MV-4-11 (cell line): ENCODE results near the gene ZMYND8.
"Not testable (repeated sequence)": the region's sequence is repeated elsewhere in the genome, so short reads cannot be mapped to it uniquely, and the experiment has no call there.

Experiments used
- DNase-seq: peaks from one replicate; lab custom pipeline; 2025; lab: John Stamatoyannopoulos, UW

ZMYND8 gene

DNA sequence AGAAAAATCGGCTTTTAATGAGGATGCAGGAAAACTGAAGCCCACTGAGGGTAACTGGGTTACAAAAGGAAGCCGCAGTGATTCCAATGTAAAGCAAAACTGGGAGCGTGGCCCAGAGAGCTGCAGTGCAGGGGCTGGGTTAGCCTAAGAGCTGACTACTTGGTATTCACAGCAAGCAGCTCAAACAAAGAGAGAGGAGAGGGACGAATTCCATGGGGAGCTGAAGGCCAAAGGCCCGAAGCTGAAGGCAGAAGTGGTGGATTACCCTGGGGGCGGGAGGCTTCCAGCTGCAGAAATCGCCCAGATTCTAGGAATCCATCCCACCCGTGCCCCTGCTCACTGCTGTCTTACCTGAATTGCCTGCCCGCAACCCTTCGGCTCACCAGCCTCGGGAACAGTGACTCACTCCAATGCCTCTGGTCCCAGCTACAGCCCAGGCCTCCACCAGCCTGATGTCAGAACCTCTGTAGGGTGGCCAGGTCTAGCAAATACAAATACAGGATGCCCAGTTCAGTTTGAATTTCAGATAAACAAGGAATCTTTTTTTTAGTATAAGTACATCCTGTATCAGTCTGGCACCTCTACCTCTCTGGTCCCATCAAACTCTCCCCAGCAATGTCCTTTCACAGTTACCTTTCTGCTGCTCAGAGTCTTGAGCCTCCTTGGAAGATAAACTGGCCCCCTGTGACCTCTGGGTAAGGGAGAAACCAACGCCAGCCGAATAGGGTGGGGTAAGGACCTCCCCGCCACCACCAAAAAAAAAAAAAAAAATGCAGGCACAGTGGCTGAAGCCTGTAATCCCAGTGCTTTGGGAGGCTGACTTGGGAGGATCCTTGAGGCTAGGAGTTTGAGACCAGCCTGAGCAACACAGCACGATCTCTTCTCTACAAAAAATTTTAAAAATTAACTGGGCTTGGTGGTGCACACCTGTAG, 14.6 kb upstream of the ZMYND8 start:
- DNase-seq: no peak

DNA sequence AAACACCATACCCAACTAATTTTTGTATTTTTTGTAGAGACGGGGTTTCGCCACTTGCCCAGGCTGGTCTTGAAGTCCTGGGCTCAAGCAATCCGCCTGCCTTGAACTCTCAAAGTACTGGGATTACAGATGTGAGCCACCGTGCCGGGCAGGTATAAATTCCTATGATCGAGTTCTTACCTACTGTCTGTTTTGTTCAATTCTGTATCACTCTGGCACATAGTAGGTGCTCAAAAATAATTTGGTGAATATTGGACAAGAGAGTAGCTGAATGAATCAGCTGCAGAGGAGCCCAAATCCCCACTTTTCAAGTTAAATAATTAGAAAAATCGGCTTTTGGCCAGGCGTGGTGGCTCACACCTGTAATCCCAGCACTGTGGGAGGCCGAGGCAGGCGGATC, 13.7 kb upstream of the ZMYND8 start:
- DNase-seq: no peak

DNA sequence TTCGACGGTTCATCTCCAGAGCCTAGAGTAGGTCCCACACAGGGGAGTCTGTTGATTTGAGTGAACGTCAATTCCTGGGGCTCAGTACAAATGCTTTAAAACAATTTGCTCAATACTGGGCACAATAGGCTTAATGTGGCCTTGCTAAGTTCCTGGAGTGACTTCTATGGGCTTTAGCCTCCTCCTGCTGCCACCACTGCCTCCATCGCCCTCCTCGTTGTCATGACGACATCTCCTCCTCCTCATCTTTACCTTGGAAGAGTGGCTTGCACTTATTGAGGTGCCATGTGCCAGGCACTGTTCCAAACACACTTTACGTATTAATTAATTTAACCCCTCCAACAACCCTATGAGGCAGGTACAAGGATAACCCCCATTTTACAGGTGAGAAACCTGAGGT, 11.8 kb upstream of the ZMYND8 start:
- no peak for DNase-seq

DNA sequence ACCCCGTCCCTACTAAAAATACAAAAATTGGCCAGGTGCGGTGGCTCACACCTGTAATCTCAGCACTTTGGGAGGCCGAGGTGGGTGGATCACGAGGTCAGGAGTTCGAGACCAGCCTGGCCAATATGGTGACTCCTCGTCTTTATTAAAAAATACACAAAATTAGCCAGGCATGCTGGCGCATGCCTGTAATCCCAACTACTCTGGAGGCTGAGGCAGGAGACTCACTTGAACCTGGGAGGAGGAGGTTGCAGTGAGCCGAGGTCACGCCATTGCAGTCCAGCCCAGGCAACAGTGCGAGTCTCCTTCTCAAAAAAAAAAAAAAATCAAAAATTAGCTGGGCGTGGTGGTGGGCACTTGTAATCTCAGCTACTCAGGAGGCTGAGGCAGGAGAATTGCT, 9.8 kb upstream of the ZMYND8 start:
- not testable (repeated sequence) for DNase-seq

DNA sequence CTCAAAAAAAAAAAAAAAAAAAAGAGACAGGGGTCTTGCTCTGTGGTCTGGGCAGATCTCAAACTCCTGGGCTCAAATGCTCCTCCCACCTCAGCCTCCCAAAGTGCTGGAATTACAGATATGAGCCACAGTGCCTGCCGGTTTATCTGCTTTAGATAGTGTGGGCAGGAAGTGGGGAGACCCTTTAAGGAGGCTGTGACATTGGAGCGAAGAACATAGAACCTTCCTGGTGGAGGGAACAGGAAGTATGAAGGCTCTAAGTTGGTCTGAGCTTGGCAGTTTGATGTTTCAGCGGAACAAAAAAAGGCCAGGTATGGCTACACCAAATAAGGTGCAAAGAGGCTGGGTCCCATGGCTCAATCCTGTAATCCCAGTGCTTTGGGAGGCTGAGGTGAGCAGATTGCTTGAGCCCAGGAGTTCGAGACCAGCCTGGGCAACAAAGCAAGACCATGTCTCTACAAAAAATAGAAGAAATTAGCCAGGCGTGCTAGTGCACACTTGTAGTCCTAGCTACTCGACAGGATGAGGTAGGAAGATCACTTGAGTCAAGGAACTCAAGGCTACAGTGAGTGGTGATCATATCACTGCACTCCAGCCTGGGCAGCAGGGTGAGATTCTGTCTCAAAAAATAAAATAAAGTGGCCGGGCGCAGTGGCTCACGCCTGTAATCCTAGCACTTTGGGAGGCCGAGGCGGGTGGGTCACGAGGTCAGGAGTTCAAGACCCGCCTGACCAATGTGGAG, 8.7 kb upstream of the ZMYND8 start:
- DNase-seq: no peak

DNA sequence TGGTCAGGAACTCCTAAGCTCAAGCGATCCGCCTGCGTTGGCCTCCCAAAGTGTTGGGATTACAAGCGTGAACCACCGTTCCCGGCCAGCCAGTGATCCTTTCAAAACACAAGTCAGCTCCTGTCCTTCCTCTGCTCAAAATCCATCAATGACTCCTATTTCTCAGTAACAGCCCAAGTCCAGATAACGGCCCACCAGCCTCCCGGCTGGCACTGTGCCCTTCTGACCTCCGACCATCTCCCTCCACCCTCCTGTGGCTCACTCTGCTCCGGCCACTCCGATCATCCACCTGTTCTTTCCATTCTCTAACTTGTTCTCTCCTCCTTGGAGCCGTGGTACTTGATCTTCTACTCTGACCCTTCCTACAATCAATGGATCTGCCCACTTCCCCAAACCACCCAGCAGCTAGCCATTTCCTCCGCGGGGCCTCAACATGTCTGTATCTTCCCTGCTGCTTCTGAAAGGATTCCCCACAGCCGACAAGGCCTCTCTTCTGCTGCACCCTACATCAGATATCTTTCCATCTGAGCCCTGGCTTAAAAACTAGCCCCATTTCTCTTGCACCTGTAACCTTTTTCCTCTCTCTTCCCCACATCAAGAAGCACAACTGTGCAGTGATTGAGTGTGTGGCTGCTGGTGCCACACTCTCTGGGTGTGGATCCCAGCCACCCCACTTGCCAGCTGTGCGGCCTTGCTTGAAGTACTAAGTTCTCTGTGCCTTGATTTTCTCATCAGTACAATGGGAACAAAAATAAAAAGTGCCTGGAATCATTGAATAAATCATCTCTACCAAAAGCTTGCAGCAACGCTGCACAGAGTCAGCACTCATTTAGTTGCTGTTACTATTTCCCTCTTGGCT, 6.1 kb upstream of the ZMYND8 start:
- peak; percentile 47 for DNase-seq

DNA sequence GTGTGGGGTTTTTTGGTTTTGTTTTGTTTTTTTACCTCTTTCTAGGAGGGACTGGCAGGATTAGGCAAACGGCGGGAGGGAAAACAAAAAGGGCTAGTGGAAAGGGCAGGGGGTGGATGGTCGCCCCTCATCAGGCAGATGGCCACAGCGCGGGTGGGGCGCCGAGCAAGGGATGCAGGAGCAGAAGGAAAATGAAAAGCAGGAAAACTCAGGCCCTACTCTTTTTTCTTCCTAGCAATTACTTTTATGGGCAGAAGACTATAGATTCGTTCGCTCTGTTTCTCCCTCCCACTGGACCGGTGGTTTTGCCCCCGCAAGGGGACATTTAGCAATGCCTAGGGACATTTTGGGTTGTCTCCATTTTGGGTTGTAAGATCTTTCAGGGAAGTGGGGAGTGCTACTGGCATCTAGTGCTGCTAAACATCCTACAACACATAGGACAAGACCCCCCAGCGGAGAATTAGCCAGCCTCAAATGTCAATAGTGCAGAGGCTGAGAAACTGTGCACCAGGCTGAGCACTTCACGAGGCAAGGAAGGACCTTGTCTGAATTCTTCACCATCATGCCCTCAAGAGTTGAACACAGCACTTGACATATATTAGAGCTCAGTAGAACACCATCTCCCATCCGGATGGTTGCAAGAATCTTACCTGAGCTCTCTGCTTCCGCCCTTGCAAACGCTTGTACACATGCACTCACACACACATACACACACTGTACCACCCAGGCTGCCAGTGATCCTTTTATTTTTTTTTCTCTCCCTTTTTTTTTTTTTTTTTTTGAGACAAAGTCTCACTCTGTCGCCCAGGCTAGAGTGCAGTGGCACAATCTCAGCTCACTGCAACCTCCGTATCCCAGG, 4.8 kb upstream of the ZMYND8 start:
- no peak for DNase-seq

DNA sequence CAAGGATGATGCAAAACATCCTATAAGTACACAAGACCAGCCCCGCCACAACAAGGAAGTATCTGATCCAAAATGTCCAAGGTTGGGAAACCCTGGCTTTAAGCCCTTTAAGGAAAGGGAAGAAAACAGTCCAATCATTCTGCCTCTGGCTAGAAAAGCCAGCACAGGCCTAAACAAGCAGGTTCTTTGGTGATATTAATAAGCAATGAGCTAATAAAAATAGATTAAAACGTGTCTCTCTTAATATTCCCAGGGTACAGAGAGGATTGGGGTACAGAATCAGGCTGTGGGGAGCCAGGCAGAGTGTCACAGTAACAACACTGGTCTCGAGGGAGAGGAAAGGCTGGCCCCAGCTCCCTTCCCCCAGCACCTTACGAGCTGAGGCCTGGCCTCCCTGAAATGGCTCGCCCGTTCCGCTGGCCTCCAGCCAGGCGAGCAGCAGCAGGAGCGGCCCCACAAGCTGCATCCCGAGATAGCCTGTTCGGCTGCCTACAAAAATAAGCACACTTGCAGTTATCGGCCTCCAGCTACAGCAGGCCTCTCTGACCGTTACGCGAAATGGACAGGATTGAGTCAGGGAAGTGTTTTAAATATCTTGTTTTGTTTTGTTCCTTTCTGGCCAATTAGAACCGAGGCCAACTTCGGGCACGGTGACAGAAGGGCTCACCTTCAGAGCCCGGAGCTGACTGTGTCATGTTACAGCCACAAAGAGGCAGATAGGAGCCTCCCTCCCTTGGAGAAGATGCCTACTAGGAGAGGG, 4.0 kb upstream of the ZMYND8 start:
- peak; percentile 69 for DNase-seq

DNA sequence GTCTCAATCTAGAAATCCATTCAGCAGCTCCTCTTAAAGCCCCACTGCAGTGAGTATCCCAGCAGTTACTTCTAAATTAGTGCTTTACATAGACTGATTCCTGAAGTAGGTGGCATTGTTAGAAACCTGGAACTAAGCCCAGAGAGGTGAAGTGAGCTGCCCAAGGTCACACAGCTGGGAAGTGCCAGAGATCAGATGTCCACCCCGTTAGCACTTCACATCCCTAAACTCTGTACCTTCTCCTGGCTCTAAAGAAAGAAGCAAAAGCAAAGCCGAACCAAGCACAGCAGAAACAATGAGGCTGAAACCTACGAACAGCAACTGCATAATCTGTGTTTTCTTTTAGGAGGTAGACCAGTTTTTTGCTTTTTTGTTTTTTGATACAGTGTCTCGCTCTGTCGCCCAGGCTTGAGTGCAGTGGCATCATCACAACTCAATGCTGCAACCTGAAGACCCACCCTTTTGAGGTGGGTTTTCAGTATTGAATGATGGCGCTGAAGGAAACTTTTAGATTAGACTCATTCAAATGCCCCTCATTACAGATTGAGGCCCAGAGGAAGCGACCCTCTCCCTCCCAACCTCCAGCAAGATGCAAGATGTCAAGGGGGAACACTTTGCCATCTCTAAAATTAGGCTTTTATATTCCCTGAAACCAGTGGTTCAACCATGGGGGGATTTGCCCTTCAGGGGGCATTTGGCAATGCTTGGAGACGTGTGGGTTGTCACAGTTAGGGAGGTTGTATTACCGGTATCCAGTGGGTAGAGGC, 3.2 kb upstream of the ZMYND8 start:
- no peak for DNase-seq

DNA sequence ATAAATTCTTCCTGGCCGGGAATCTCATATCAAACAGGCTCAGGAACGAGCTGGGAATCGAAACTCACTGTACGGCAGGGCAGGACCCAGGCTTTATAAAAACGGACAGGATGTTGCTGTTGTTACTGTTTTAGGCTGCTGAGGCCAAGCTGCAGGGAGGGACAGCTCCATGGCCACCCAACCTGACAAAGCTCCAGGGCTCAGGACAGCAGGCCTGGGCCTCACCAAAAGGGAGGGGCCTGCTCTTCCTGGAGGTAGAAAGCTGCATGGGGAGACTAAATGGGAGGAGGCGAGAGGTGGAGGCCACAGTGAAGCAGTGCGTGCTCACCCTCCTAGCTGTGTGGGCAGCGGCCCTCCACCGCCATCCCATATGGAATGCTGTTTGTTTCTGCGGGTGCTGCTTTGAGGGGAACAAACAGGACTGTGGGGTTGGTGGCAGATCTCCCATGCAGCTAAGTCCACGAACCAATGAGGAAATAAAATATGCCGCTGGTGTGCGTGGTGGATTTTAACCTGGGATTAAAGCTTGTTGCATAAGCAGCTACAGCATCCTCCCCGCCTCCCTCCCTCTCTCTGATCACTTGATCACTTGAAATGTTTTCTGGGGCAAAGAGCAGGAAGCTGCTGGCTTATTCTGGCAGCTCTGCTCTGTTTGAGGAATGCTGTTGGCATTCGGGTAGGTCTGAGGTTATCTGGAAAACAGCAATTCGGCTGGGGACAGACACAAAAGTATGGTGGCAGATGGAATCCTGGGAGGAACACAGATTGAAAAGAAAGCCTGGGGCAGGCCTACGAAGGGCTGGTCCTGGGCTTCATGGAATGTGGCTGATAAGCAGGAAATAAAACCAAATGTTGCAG, 2.4 kb upstream of the ZMYND8 start:
- DNase-seq: peak; percentile 87

DNA sequence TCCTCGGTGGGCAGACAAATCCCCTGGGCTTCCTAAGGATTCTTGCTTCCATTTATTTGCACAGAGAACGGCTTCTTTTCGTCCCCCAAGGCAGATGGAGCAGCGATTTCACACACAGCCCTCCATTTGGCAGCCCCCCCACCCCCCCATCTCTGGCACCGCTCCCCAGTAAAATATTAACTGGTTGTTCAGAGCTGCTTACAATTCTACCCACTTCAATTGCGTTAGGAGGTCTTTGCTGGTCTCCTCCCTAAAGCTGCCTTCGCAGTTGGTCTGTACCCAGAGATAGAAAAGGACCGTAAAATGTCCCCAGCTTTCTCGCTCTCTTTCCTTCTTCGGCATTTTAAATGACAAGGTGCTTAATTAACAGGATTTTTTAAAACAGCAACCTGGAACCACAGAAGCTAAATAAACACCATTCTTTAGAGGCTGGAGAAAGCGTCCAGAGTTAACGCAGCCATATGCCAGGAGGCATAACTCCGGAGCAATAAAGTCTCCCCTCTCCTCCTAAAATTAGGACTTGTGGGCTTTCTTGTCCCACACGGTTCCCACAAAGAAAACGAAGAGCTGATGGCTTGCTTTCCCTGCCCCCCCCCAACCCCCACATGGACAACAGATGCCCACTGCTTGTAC, 1.7 kb upstream of the ZMYND8 start:
- DNase-seq: no peak

DNA sequence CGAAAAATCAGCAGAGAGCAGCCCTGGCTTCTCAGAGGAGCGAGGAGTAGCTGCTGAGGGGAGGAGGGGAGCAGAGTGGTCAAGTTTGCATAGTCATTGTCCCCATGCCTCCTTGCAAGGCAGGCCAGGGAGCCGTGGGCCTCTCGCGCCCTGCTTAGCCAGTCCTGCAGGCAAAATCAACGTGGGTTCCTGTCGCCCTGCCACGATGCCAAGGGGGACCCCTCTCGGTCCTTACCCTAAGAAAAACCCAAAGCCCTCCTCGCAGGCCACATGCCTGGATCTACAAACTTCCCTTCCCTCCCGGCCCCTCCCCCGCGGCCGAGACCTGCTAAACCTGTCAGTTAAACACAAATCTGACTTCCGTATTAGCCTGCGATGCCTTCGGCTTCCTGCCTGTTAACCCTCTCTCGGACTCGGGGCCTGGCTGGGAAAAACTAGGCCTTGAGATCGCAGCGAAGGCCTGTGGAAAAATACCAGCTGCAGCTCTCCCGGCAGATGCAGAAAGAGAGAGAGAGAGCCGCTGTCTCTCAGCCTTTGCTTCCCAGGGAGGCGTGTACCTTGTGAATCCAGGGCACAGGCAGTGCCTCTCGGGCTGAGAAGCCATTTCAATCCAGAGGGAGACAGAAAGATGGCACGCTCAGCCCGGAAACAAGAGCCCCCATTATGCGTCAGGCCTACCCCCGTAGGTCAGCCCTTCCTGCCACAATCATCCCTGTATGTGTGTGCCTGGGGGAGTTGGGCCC, 968 bp upstream of the ZMYND8 start:
- peak; percentile 90 for DNase-seq

DNA sequence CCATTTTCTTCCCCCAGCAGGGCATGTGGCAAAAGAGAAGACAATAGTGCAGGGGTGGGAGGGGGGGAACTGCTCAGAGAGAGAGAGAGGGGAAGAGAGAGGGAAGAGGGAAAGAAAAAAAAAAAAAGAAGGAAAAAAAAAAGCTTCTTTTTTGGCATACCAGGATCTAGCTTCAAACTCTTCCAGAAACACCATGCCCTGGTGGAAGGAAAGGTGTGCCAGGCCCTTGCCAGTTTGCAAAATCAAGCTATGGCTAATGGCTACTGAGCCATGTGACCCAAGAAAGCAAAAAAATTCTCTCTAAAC, 326 bp downstream of the ZMYND8 start:
- no peak for DNase-seq

DNA sequence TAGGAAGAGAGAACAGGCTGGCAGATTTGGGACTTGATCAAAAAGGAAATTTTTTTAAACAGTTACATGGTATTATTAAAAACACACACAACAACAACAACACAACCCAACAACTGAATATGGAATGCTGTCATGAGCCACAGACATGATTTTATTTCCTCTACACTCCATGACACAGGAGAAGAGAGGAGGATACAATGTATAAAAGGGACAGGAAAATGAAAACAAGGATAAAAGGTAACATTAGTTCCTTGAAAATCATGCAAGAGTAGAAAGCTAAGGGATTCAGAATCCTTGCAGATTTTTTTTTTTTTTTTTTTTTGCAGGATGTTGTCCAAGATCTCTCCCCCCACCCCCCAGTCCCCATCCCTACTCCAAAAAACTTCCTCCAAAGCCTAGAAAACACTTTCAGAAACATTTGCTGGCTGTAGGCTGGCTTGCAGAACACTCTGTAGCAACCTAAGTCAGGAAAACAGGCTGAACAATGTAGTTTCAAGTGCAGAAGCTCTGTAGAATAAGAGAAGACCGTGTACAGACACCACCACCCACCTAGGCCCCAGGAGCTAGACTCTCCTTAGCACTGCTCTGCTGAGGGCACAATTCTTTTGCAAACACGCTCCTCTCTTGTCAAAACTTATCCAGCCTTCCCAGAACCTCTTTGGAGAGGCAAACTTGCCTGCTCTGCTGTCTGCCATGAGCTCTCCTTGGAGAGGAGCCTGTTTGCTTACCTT, 845 bp downstream of the ZMYND8 start:
- DNase-seq: no peak

DNA sequence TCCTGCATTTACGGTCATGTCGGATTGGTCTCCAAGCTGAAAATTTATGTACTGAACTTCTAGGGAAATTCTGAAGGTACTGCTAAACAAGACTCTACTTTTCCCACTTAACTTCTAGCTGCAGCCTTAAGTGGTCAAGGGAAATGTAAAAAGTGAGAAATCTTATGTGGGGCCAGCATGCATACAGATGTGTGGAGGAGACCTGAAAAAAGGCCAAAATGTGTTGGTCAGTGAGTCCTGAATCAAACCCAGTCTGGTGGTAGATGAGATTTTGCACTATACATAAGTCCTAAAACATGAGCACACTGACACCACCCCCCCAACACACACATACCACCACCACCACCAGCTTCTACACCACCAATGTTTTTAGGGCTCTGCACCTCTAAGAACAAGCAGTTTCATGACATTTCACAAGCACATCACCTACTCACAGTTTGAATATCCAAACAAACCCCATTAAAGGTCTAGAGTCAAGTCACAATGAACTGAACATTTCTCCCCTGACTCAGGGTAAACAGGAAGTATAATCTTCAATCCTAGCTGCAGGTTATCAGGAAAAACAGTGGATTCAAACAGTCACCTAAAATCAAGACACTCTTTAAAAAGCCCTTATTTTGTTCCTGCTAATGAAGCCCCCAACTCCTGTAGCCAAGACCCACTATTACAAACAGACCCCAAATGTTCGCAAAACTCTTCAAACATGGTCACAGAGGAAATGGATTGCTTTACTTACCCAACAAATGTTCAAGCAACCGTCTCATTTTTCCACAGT, 1.6 kb downstream of the ZMYND8 start:
- DNase-seq: no peak

DNA sequence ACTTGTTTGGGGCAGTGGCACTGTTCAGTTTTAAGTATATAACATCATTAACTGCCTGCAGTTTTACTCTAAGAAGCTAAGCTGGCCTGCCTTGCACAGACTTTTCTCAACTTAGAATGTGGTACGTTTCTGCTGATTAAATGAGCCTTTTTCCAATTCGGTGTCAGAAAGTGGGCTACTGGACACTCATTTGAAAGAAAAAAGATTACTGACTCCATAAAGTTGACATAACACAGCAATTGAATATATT, 2.1 kb downstream of the ZMYND8 start:
- DNase-seq: no peak
